Measurements from ENCODE around the gene MYBPH.

The MYBPH gene

DNA sequence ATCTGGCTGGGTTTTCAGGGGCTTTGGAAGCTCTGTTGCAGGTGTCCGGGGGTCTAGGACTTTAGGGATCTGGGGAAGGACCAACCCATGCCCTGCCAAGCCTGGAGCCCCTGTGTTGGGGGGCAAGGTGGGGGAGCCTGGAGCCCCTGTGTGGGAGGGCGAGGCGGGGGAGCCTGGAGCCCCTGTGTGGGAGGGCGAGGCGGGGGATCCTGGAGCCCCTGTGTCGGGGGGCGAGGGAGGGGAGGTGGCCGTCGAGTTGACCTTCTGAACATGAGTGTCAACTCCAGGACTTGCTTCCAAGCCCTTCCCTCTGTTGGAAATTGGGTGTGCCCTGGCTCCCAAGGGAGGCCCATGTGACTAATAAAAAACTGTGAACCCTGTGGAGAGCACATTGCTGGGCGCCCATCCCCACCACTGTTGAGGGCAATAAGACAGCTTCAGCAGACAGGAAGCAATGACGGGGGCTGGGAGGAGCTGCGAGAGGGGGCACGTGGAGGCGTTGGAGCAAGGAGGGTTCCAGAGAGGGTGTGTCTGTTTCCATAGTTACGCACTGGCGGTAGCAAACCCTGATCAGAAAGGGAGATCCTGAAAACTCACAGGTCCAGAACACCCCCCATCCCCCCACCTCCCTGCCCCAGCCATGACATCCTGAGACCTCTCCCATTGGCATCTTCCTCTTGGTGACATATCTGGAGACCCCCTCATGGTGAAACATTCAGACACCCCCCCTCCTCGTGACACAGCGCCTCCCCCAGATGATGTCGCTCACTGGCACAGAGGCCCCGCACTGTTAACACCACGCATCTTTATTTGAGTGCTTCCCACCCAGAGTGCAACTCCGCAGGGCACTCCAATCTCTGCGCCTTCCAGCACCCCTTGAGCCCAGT lies 8.4 kb downstream of the MYBPH start:
- no peak for ATAC-seq
- no peak for TF ChIP-seq ESRRG (CRISPR knock-in tag; IDR thresholded peaks at IDR 0.05)
- no peak for TF ChIP-seq TCF4 (CRISPR knock-in tag; IDR thresholded peaks at IDR 0.05; ENCODE audit: borderline replicate concordance)

DNA sequence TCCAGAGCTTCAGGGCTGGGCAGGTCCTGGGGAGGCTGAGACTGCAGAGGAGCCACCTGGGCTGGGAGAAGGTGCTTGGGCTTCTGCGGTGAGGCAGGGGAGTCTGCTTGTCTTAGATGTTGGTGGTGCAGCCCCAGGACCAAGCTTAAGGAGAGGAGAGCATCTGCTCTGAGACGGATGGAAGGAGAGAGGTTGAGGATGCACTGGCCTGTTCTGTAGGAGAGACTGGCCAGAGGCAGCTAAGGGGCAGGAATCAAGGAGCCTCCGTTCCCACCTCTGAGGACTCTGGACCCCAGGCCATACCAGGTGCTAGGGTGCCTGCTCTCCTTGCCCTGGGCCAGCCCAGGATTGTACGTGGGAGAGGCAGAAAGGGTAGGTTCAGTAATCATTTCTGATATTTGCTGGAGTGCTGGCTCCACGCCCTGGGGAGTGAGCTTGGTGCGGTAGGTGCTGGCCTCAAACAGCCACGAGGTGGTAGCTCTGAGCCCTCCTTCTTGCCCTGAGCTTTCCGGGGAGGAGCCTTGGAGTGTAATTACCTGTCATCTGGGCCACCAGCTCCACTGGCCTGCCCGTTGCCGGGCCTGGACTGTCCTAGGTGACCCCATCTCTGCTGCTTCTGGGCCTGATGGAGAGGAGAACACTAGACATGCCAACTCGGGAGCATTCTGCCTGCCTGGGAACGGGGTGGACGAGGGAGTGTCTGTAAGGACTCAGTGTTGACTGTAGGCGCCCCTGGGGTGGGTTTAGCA lies 9.3 kb downstream of the MYBPH start:
- TF ChIP-seq ARNTL (CRISPR knock-in tag; IDR thresholded peaks at IDR 0.05; ENCODE audit: borderline replicate concordance, low read depth) (no peak), RARB (CRISPR knock-in tag; IDR thresholded peaks at IDR 0.05) (no peak), ZC3H10 (CRISPR knock-in tag; IDR thresholded peaks at IDR 0.05) (no peak), ZNF8 (CRISPR knock-in tag; IDR thresholded peaks at IDR 0.05) (no peak), GLIS3 (CRISPR knock-in tag; IDR thresholded peaks at IDR 0.05) (no peak), ESRRG (CRISPR knock-in tag; IDR thresholded peaks at IDR 0.05) (no peak), ZFP30 (CRISPR knock-in tag; IDR thresholded peaks at IDR 0.05) (no peak), ISL1 (CRISPR knock-in tag; IDR thresholded peaks at IDR 0.05) (no peak), PPARA (CRISPR knock-in tag; IDR thresholded peaks at IDR 0.05; ENCODE audit: borderline replicate concordance) (no peak), TCF4 (CRISPR knock-in tag; IDR thresholded peaks at IDR 0.05; ENCODE audit: borderline replicate concordance) (no peak)
- TF ChIP-seq, protein P1, sequence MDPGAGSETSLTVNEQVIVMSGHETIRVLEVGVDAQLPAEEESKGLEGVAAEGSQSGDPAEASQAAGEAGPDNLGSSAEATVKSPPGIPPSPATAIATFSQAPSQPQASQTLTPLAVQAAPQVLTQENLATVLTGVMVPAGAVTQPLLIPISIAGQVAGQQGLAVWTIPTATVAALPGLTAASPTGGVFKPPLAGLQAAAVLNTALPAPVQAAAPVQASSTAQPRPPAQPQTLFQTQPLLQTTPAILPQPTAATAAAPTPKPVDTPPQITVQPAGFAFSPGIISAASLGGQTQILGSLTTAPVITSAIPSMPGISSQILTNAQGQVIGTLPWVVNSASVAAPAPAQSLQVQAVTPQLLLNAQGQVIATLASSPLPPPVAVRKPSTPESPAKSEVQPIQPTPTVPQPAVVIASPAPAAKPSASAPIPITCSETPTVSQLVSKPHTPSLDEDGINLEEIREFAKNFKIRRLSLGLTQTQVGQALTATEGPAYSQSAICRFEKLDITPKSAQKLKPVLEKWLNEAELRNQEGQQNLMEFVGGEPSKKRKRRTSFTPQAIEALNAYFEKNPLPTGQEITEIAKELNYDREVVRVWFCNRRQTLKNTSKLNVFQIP (CRISPR knock-in tag; IDR thresholded peaks at IDR 0.05; ENCODE audit: borderline replicate concordance, low read depth): no peak
- TF ChIP-seq, protein P2, sequence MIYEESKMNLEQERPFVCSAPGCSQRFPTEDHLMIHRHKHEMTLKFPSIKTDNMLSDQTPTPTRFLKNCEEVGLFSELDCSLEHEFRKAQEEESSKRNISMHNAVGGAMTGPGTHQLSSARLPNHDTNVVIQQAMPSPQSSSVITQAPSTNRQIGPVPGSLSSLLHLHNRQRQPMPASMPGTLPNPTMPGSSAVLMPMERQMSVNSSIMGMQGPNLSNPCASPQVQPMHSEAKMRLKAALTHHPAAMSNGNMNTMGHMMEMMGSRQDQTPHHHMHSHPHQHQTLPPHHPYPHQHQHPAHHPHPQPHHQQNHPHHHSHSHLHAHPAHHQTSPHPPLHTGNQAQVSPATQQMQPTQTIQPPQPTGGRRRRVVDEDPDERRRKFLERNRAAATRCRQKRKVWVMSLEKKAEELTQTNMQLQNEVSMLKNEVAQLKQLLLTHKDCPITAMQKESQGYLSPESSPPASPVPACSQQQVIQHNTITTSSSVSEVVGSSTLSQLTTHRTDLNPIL (CRISPR knock-in tag; IDR thresholded peaks at IDR 0.05; ENCODE audit: low read depth): no peak
- TF ChIP-seq, protein P3, sequence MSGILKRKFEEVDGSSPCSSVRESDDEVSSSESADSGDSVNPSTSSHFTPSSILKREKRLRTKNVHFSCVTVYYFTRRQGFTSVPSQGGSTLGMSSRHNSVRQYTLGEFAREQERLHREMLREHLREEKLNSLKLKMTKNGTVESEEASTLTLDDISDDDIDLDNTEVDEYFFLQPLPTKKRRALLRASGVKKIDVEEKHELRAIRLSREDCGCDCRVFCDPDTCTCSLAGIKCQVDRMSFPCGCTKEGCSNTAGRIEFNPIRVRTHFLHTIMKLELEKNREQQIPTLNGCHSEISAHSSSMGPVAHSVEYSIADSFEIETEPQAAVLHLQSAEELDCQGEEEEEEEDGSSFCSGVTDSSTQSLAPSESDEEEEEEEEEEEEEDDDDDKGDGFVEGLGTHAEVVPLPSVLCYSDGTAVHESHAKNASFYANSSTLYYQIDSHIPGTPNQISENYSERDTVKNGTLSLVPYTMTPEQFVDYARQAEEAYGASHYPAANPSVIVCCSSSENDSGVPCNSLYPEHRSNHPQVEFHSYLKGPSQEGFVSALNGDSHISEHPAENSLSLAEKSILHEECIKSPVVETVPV (CRISPR knock-in tag; IDR thresholded peaks at IDR 0.05): no peak
- TF ChIP-seq, protein P4, sequence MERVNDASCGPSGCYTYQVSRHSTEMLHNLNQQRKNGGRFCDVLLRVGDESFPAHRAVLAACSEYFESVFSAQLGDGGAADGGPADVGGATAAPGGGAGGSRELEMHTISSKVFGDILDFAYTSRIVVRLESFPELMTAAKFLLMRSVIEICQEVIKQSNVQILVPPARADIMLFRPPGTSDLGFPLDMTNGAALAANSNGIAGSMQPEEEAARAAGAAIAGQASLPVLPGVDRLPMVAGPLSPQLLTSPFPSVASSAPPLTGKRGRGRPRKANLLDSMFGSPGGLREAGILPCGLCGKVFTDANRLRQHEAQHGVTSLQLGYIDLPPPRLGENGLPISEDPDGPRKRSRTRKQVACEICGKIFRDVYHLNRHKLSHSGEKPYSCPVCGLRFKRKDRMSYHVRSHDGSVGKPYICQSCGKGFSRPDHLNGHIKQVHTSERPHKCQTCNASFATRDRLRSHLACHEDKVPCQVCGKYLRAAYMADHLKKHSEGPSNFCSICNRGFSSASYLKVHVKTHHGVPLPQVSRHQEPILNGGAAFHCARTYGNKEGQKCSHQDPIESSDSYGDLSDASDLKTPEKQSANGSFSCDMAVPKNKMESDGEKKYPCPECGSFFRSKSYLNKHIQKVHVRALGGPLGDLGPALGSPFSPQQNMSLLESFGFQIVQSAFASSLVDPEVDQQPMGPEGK (CRISPR knock-in tag; IDR thresholded peaks at IDR 0.05; ENCODE audit: borderline replicate concordance): no peak
- no peak; the same call in 2 of the 3 replicates for ATAC-seq

DNA sequence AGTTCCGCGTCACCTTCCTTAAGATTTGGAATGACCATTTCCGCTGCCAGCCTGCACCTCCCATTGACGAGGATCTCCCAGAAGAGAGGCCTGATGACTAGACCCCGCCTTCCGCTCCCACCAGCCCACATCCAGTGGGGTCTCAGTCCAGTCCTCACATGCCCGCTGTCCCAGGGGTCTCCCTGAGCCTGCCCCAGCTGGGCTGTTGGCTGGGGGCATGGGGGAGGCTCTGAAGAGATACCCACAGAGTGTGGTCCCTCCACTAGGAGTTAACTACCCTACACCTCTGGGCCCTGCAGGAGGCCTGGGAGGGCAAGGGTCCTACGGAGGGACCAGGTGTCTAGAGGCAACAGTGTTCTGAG lies 9.8 kb downstream of the MYBPH start:
- no peak for ATAC-seq
- TF ChIP-seq ZNF8 (CRISPR knock-in tag; IDR thresholded peaks at IDR 0.05): no peak
- no peak for TF ChIP-seq ZNF70 (CRISPR knock-in tag; IDR thresholded peaks at IDR 0.05)
- TF ChIP-seq ZFP30 (CRISPR knock-in tag; IDR thresholded peaks at IDR 0.05): no peak
- no peak for TF ChIP-seq GLIS3 (CRISPR knock-in tag; IDR thresholded peaks at IDR 0.05)

DNA sequence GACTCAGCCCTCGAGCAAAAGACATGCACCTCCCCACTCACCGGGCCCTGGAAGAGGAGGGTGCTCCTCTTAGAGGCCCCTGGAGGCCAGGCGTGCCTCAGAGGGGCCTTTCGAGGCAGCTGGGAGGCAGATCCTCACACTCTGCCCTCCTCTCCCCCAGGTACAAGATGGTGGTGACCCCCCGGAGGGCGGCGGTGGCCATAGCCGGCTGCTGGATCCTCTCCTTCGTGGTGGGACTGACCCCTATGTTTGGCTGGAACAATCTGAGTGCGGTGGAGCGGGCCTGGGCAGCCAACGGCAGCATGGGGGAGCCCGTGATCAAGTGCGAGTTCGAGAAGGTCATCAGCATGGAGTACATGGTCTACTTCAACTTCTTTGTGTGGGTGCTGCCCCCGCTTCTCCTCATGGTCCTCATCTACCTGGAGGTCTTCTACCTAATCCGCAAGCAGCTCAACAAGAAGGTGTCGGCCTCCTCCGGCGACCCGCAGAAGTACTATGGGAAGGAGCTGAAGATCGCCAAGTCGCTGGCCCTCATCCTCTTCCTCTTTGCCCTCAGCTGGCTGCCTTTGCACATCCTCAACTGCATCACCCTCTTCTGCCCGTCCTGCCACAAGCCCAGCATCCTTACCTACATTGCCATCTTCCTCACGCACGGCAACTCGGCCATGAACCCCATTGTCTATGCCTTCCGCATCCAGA lies 10.4 kb downstream of the MYBPH start:
- ATAC-seq: no peak
- TF ChIP-seq ESRRG (CRISPR knock-in tag; IDR thresholded peaks at IDR 0.05) (no peak), ZNF565 (CRISPR knock-in tag; conservative IDR thresholded peaks at IDR 0.05; ENCODE audit: low read depth) (no peak), PPARA (CRISPR knock-in tag; IDR thresholded peaks at IDR 0.05; ENCODE audit: borderline replicate concordance) (no peak), ARNTL (CRISPR knock-in tag; IDR thresholded peaks at IDR 0.05; ENCODE audit: borderline replicate concordance, low read depth) (no peak), TCF4 (CRISPR knock-in tag; IDR thresholded peaks at IDR 0.05; ENCODE audit: borderline replicate concordance) (no peak), ISL1 (CRISPR knock-in tag; IDR thresholded peaks at IDR 0.05) (no peak), ZFP30 (CRISPR knock-in tag; IDR thresholded peaks at IDR 0.05) (no peak), ZFP3 (CRISPR knock-in tag; IDR thresholded peaks at IDR 0.05) (no peak)
